ENCODE results near the gene NARS2.

DNA sequence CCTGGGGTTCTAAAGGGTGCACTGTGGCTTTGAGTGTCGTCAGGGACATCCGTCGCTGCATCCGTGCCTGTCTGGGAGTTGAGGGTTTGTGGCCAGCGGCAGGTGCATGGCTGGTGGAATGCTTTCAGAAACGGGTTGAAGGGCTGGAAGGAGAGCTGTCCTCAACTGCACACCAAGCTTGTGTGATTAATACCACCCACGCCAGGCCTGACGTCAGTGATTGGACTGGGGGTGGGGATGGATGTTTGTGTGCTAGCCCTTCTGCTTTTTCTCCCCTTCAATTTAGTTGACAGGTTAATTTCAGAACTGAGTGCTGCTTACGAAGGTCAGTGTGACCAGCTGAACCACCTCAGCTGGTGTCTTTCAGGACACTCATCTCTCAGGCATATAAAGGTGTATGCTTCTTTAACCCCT, 153.9 kb downstream of the NARS2 start:
- TF ChIP-seq, protein P1, sequence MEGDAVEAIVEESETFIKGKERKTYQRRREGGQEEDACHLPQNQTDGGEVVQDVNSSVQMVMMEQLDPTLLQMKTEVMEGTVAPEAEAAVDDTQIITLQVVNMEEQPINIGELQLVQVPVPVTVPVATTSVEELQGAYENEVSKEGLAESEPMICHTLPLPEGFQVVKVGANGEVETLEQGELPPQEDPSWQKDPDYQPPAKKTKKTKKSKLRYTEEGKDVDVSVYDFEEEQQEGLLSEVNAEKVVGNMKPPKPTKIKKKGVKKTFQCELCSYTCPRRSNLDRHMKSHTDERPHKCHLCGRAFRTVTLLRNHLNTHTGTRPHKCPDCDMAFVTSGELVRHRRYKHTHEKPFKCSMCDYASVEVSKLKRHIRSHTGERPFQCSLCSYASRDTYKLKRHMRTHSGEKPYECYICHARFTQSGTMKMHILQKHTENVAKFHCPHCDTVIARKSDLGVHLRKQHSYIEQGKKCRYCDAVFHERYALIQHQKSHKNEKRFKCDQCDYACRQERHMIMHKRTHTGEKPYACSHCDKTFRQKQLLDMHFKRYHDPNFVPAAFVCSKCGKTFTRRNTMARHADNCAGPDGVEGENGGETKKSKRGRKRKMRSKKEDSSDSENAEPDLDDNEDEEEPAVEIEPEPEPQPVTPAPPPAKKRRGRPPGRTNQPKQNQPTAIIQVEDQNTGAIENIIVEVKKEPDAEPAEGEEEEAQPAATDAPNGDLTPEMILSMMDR (IDR thresholded peaks at IDR 0.05 in 4 of 5, conservative IDR thresholded peaks at IDR 0.05 in 1 of 5), result no peak
- no peak for TF ChIP-seq POLR2A (IDR thresholded peaks at IDR 0.05)
